Measurements from ENCODE around the gene DIS3L2.

The DIS3L2 gene

GRCh38 chr2:231935815-231936214, 25.7 kb upstream of the DIS3L2 start:
- H3K4me1 ChIP-seq (ENCODE audit: insufficient read depth, low read length, poor library complexity, severe bottlenecking) = peaks cover 4% of the 10 kb centered on the region

GRCh38 chr2:231936491-231936890, 25.0 kb upstream of the DIS3L2 start:
- Histone ChIP-seq H3F3A (ENCODE audit: low read depth) (no peaks in the 10 kb centered on the region), H3K4me1 (ENCODE audit: insufficient read depth, low read length, poor library complexity, severe bottlenecking) (peaks cover 8% of the 10 kb centered on the region), H3K9ac (ENCODE audit: low read depth, low read length, poor library complexity, severe bottlenecking) (no peak overlapping the region), H3K36me3 (ENCODE audit: insufficient read depth, low read length) (no peaks in the 10 kb centered on the region), H2AFZ (ENCODE audit: low read length) (no peak overlapping the region), H3K9me3 (ENCODE audit: insufficient read depth, low read depth, low read length) (no peaks in the 10 kb centered on the region), H3K4me3 (ENCODE audit: low read length, poor library complexity, severe bottlenecking) (no peak overlapping the region), H3K9me2 (replicated peaks; ENCODE audit: low read depth, low read length) (no peaks in the 10 kb centered on the region), H3K4me2 (ENCODE audit: low read depth, low read length, poor library complexity, severe bottlenecking) (no peak overlapping the region), H3K79me2 (ENCODE audit: insufficient read depth, low read length) (no peaks in the 10 kb centered on the region), H3K27me3 (ENCODE audit: insufficient read depth, low read length, poor library complexity, severe bottlenecking) (no peaks in the 10 kb centered on the region), H4K20me1 (ENCODE audit: insufficient read depth, low read length, poor library complexity, severe bottlenecking) (no peaks in the 10 kb centered on the region)
- TF ChIP-seq EZH2phosphoT487 (IDR thresholded peaks at IDR 0.05; ENCODE audit: borderline replicate concordance) (no peak), CTCF (conservative IDR thresholded peaks at IDR 0.05; ENCODE audit: low read length) (no peak)

More at GRCh38 chr2:231935815-231936214, 25.7 kb upstream of the DIS3L2 start:
- Histone ChIP-seq H3K9me2 (replicated peaks; ENCODE audit: low read depth, low read length) (no peaks in the 10 kb centered on the region), H4K20me1 (ENCODE audit: insufficient read depth, low read length, poor library complexity, severe bottlenecking) (no peaks in the 10 kb centered on the region), H3K79me2 (ENCODE audit: insufficient read depth, low read length) (no peaks in the 10 kb centered on the region), H2AFZ (ENCODE audit: low read length) (no peak overlapping the region), H3K9ac (ENCODE audit: low read depth, low read length, poor library complexity, severe bottlenecking) (no peak overlapping the region), H3K4me3 (ENCODE audit: low read length, poor library complexity, severe bottlenecking) (no peak overlapping the region), H3K27me3 (ENCODE audit: insufficient read depth, low read length, poor library complexity, severe bottlenecking) (no peaks in the 10 kb centered on the region), H3F3A (ENCODE audit: low read depth) (no peaks in the 10 kb centered on the region), H3K9me3 (ENCODE audit: insufficient read depth, low read depth, low read length) (no peaks in the 10 kb centered on the region), H3K4me2 (ENCODE audit: low read depth, low read length, poor library complexity, severe bottlenecking) (no peak overlapping the region), H3K36me3 (ENCODE audit: insufficient read depth, low read length) (no peaks in the 10 kb centered on the region)
- no peak for TF ChIP-seq EZH2phosphoT487 (IDR thresholded peaks at IDR 0.05; ENCODE audit: borderline replicate concordance)
- no peak for TF ChIP-seq CTCF (conservative IDR thresholded peaks at IDR 0.05; ENCODE audit: low read length)

GRCh38 chr2:231937057-231937456, 24.5 kb upstream of the DIS3L2 start:
- H3K9me3 ChIP-seq (ENCODE audit: insufficient read depth, low read depth, low read length) = no peaks in the 10 kb centered on the region
- H3F3A ChIP-seq (ENCODE audit: low read depth) = no peaks in the 10 kb centered on the region
- no peak for TF ChIP-seq CTCF (conservative IDR thresholded peaks at IDR 0.05; ENCODE audit: low read length)
- TF ChIP-seq EZH2phosphoT487 (IDR thresholded peaks at IDR 0.05; ENCODE audit: borderline replicate concordance) = no peak
- no peak overlapping the region for H3K4me3 ChIP-seq (ENCODE audit: low read length, poor library complexity, severe bottlenecking)
- H2AFZ ChIP-seq (ENCODE audit: low read length) = no peak overlapping the region
- H3K79me2 ChIP-seq (ENCODE audit: insufficient read depth, low read length) = no peaks in the 10 kb centered on the region
- H3K9ac ChIP-seq (ENCODE audit: low read depth, low read length, poor library complexity, severe bottlenecking) = no peak overlapping the region
- no peaks in the 10 kb centered on the region for H3K27me3 ChIP-seq (ENCODE audit: insufficient read depth, low read length, poor library complexity, severe bottlenecking)
- H4K20me1 ChIP-seq (ENCODE audit: insufficient read depth, low read length, poor library complexity, severe bottlenecking) = no peaks in the 10 kb centered on the region
- no peaks in the 10 kb centered on the region for H3K36me3 ChIP-seq (ENCODE audit: insufficient read depth, low read length)
- no peak overlapping the region for H3K4me2 ChIP-seq (ENCODE audit: low read depth, low read length, poor library complexity, severe bottlenecking)
- no peaks in the 10 kb centered on the region for H3K9me2 ChIP-seq (replicated peaks; ENCODE audit: low read depth, low read length)
- H3K4me1 ChIP-seq (ENCODE audit: insufficient read depth, low read length, poor library complexity, severe bottlenecking) = peaks cover 8% of the 10 kb centered on the region
